Eye (tissue), 1 donor: ENCODE measurements around the gene SLX4IP.

Experiments used
- DNase-seq: peaks from one replicate; pipeline ENCODE4 v3.0.0-alpha.2; 2015

The SLX4IP gene

GRCh38 chr20:10554285-10554684 is 119.2 kb downstream of the SLX4IP start:
- DNase-seq: no peak

GRCh38 chr20:10555393-10555792 is 120.3 kb downstream of the SLX4IP start:
- DNase-seq: no peak

GRCh38 chr20:10555865-10556308 is 120.8 kb downstream of the SLX4IP start:
- peak; percentile 21 for DNase-seq

- no peak for DNase-seq
Observed at GRCh38 chr20:10556519-10557083, 121.5 kb downstream of the SLX4IP start.

- no peak for DNase-seq
Observed at GRCh38 chr20:10557685-10558084, 122.6 kb downstream of the SLX4IP start.

- DNase-seq: peak; percentile 16
Observed at GRCh38 chr20:10558635-10559187, 123.6 kb downstream of the SLX4IP start.

- DNase-seq: no peak
Observed at GRCh38 chr20:10559266-10559665, 124.2 kb downstream of the SLX4IP start.

- DNase-seq: no peak
Observed at GRCh38 chr20:10560686-10561085, 125.6 kb downstream of the SLX4IP start.

- no peak for DNase-seq
Observed at GRCh38 chr20:10561302-10561701, 126.2 kb downstream of the SLX4IP start.

- no peak for DNase-seq
Observed at GRCh38 chr20:10562899-10563298, 127.8 kb downstream of the SLX4IP start.

GRCh38 chr20:10563935-10564492 is 128.9 kb downstream of the SLX4IP start:
- no peak for DNase-seq

GRCh38 chr20:10565191-10565921 is 130.3 kb downstream of the SLX4IP start:
- DNase-seq: no peak

GRCh38 chr20:10565922-10566897 is 131.1 kb downstream of the SLX4IP start:
- no peak for DNase-seq

GRCh38 chr20:10568032-10568431 is 132.9 kb downstream of the SLX4IP start:
- DNase-seq: peak; percentile 22

- DNase-seq: no peak
Observed at GRCh38 chr20:10571313-10571815, 136.3 kb downstream of the SLX4IP start.

- no peak for DNase-seq
Observed at GRCh38 chr20:10572853-10573252, 137.7 kb downstream of the SLX4IP start.

GRCh38 chr20:10573273-10573950 is 138.3 kb downstream of the SLX4IP start:
- no peak for DNase-seq

GRCh38 chr20:10573951-10574339 is 138.8 kb downstream of the SLX4IP start:
- no peak for DNase-seq

- peak; percentile 15 for DNase-seq
Observed at GRCh38 chr20:10576411-10577090, 141.4 kb downstream of the SLX4IP start.

GRCh38 chr20:10577648-10578047 is 142.5 kb downstream of the SLX4IP start:
- no peak for DNase-seq

- DNase-seq: no peak
Observed at GRCh38 chr20:10578607-10579006, 143.5 kb downstream of the SLX4IP start.
